ENCODE measurements around the gene RBPJ. TPM values are rescaled to one million over a fixed set of nuclear protein-coding genes. Genes with fewer than 3 reads are reported as not detected.

Gene RBPJ
- polyA plus RNA-seq, 1 donor from 2014 or later = 89.8 TPM

DNA sequence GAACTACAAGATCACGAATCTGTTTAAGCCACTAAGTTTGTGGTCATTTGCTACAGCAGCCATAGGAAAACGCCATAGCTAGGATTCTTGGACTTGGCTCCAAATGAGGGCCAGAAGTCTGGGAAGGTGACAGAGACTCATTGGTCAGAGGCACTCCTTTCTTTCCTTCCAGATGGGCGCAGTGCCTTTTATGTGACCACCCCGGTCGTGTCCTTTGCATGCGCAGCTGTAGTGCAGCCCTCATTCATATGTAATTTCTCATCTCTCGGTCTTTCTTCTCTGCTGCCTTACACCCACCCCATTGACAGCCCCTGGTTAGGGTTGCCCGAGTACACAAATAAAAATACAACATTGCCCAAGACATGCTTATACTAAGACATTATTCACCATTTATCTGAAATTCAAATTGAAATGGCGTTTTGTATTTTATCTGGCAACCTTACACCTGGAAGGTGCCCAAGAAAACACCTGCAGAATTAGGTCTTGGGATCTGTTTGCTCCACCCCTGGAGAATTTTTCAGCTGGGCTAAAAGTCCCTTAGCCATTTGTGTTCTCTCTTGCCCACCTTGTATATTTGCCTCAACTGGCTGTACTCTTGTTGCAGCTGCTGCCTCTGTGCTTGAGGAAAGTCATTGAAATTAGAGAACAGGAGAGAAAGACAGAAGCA lies 147.6 kb downstream of the RBPJ start:
- no peaks in the 10 kb centered on the region for H3F3A ChIP-seq (ENCODE audit: insufficient read depth, low read length, poor library complexity, severe bottlenecking)
- no peak overlapping the region for H3K4me3 ChIP-seq (ENCODE audit: low read length)
- H3K27me3 ChIP-seq (ENCODE audit: insufficient read depth, low read depth, low read length) = no peaks in the 10 kb centered on the region
- no peaks in the 10 kb centered on the region for H4K20me1 ChIP-seq (ENCODE audit: insufficient read depth)
- no peaks in the 10 kb centered on the region for H3K9me3 ChIP-seq (ENCODE audit: low read length)
- H3K9me2 ChIP-seq (ENCODE audit: insufficient read depth, low read length) = no peaks in the 10 kb centered on the region
- no peak overlapping the region for H2AFZ ChIP-seq (ENCODE audit: low read depth, low read length)
- no peak overlapping the region for H3K9ac ChIP-seq (ENCODE audit: low read length)
- TF ChIP-seq SMC3 (conservative IDR thresholded peaks at IDR 0.05; ENCODE audit: poor library complexity) (no peak), MXI1 (conservative IDR thresholded peaks at IDR 0.05; ENCODE audit: poor library complexity, severe bottlenecking) (no peak), CTCF (IDR thresholded peaks at IDR 0.05; ENCODE audit: poor library complexity, severe bottlenecking) (no peak), POLR2AphosphoS5 (IDR thresholded peaks at IDR 0.05) (no peak), TAF1 (IDR thresholded peaks at IDR 0.05; ENCODE audit: low read depth) (no peak), RAD21 (conservative IDR thresholded peaks at IDR 0.05) (no peak)
- H3K4me2 ChIP-seq (ENCODE audit: low read length) = no peak overlapping the region
- no peaks in the 10 kb centered on the region for H3K36me3 ChIP-seq (ENCODE audit: insufficient read depth, low read length)
- H3K27ac ChIP-seq (ENCODE audit: low read length) = no peak overlapping the region
- H3K79me2 ChIP-seq (replicated peaks; ENCODE audit: insufficient read depth, low read length) = no peaks in the 10 kb centered on the region

- TF ChIP-seq RAD21 (conservative IDR thresholded peaks at IDR 0.05) = no peak
- TF ChIP-seq POLR2AphosphoS5 (IDR thresholded peaks at IDR 0.05) = no peak
- no peak for TF ChIP-seq CTCF (IDR thresholded peaks at IDR 0.05; ENCODE audit: poor library complexity, severe bottlenecking)
- no peak for TF ChIP-seq MXI1 (conservative IDR thresholded peaks at IDR 0.05; ENCODE audit: poor library complexity, severe bottlenecking)
- no peak for TF ChIP-seq TAF1 (IDR thresholded peaks at IDR 0.05; ENCODE audit: low read depth)
- no peak for TF ChIP-seq SMC3 (conservative IDR thresholded peaks at IDR 0.05; ENCODE audit: poor library complexity)
- no peak for TF ChIP-seq EP300 (conservative IDR thresholded peaks at IDR 0.05; ENCODE audit: poor library complexity, severe bottlenecking)
- TF ChIP-seq EZH2 (IDR thresholded peaks at IDR 0.05; ENCODE audit: borderline replicate concordance, insufficient read depth, low read length, poor library complexity, severe bottlenecking) = no peak
- TF ChIP-seq REST (IDR thresholded peaks at IDR 0.05; ENCODE audit: borderline replicate concordance) = no peak
- Histone ChIP-seq H3K9ac (ENCODE audit: low read length) (no peak overlapping the region), H4K20me1 (ENCODE audit: insufficient read depth) (no peaks in the 10 kb centered on the region), H3K9me2 (ENCODE audit: insufficient read depth, low read length) (no peaks in the 10 kb centered on the region), H3K27ac (ENCODE audit: low read length) (no peak overlapping the region), H3K79me2 (replicated peaks; ENCODE audit: insufficient read depth, low read length) (no peaks in the 10 kb centered on the region), H3K36me3 (ENCODE audit: insufficient read depth, low read length) (no peaks in the 10 kb centered on the region), H3F3A (ENCODE audit: insufficient read depth, low read length, poor library complexity, severe bottlenecking) (no peaks in the 10 kb centered on the region), H3K9me3 (ENCODE audit: low read length) (no peaks in the 10 kb centered on the region), H3K4me3 (ENCODE audit: low read length) (no peak overlapping the region), H2AFZ (ENCODE audit: low read depth, low read length) (no peak overlapping the region), H3K4me2 (ENCODE audit: low read length) (no peak overlapping the region), H3K27me3 (ENCODE audit: insufficient read depth, low read depth, low read length) (no peaks in the 10 kb centered on the region)
Measured at GRCh38 chr4:26468977-26469376, 148.2 kb downstream of the RBPJ start.

Data from neural cell (in vitro differentiated cells).